Choroid plexus epithelial cell (primary cell): ENCODE measurements around the gene C1orf21.

Experiments used
- DNase-seq: peaks from one replicate; pipeline ENCODE4 v3.0.0-alpha.2; 2010; ENCODE audit warnings: low read depth
- H3K4me3 ChIP-seq: 2 replicates; pipeline ENCODE4 v1.5.1; 2011; ENCODE audit warnings: low read depth, mild to moderate bottlenecking, control low read depth, low read length, moderate library complexity
- CTCF ChIP-seq: conservative IDR thresholded peaks from 2 replicates; pipeline ENCODE4 v1.5.1; 2011; ENCODE audit warnings: low read depth, mild to moderate bottlenecking, control low read depth, inconsistent platforms, low read length, moderate library complexity

Gene C1orf21

DNA sequence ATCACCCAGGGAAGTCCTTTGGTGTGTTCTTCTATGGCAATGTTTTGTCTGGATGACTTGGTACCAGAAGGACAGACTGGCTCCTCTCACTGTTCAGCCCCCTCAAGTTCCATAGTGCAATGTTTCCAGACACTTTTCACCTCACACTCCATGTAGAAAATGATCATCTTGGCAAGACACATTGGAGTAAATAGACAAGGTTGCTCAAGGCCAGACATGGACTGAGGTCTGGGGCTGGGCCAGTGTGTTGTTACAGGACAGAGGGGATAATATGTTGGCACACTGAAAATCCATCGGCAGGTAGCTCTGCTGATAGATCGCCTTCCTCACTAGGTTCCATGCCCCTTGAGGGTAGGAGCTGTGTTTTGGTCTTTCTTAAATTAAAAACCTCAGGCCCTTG lies 51.5 kb downstream of the C1orf21 start:
- no peak for TF ChIP-seq CTCF
- H3K4me3 ChIP-seq: no peak overlapping the region
- DNase-seq: no peak

DNA sequence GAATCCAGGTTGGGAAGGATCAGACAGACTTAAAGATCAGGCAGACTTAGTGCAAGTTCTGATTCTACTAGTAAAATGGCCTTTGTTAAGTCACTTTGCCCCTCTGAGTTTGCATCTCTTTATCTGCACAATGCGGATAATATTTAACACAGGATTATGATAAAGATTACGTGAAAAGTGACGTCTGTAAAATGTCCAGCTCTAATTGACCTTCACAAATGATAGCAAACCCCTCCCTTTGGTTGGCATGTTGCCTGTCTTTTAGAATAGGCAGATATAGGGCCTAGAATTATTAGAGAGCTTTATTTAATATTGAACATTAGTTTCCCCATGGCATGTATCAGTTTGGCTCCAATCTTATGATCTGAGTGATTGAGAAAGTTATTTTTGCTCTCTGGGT lies 55.4 kb downstream of the C1orf21 start:
- H3K4me3 ChIP-seq: no peak overlapping the region
- TF ChIP-seq CTCF: no peak
- no peak for DNase-seq

GRCh38 chr1:184443201-184443600 lies 56.4 kb downstream of the C1orf21 start:
- no peak for TF ChIP-seq CTCF
- H3K4me3 ChIP-seq: no peak overlapping the region
- no peak for DNase-seq

GRCh38 chr1:184443624-184444023 lies 56.8 kb downstream of the C1orf21 start:
- no peak for TF ChIP-seq CTCF
- H3K4me3 ChIP-seq: no peak overlapping the region
- no peak for DNase-seq

- no peak for TF ChIP-seq CTCF
- H3K4me3 ChIP-seq: no peak overlapping the region
- DNase-seq: no peak
Observed at GRCh38 chr1:184445997-184446396, 59.2 kb downstream of the C1orf21 start.

- TF ChIP-seq CTCF: no peak
- H3K4me3 ChIP-seq: no peak overlapping the region
- no peak for DNase-seq
Observed at GRCh38 chr1:184447651-184448185, 60.9 kb downstream of the C1orf21 start.

DNA sequence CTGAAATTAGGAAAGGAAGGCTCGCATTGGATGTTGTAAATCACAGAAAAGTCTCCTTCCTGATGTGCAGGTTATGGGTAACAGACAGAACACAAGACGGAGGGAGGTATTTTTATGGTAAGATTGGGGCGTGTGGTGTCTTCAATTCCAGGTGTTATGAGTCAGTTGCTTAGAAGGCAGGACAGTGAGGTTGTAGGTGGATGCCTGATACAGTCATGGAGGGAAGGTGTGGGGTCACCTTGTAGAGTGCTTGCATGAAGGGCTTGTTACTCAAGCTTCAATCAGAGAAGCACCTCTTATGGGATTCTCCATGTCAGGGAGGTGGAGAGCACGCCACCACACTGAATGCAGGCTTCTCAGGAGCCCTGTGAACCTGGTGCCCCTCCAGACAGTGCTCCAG lies 63.1 kb downstream of the C1orf21 start:
- TF ChIP-seq CTCF: no peak
- DNase-seq: no peak
- H3K4me3 ChIP-seq: no peak overlapping the region
